Hepatocyte (in vitro differentiated cells): ENCODE results near the gene PLAAT3. TPM values are rescaled to one million over a fixed set of nuclear protein-coding genes. Genes with fewer than 3 reads are reported as not detected.
"Not testable (repeated sequence)": the region's sequence is repeated elsewhere in the genome, so short reads cannot be mapped to it uniquely, and the experiment has no call there.

ENCODE experiments used
- DNase-seq: peaks from one replicate; pipeline ENCODE4 v3.0.0-alpha.2; 2016; ENCODE audit warnings: low spot score
- H2AFZ ChIP-seq: fragments of 200-600 bp; sonication (generic); 2 replicates; pipeline ENCODE4 v1.6.0; 2016; ENCODE audit warnings: antibody characterized with exemption, mild to moderate bottlenecking
- H3K27ac ChIP-seq: fragments of 200-600 bp; sonication (generic); 2 replicates; pipeline ENCODE4 v1.5.1; 2016; ENCODE audit warnings: mild to moderate bottlenecking
- H3K27me3 ChIP-seq: fragments of 200-600 bp; sonication (generic); 2 replicates; pipeline ENCODE4 v1.6.1; 2016
- H3K36me3 ChIP-seq: fragments of 200-600 bp; sonication (generic); replicated peaks from 2 replicates; pipeline ENCODE4 v1.5.1; 2016; ENCODE audit warnings: low read depth; ENCODE audit not compliant: insufficient read depth
- H3K4me1 ChIP-seq: fragments of 200-600 bp; sonication (generic); 2 replicates; pipeline ENCODE4 v1.5.1; 2016; ENCODE audit warnings: mild to moderate bottlenecking, moderate library complexity; ENCODE audit not compliant: insufficient read depth
- H3K4me2 ChIP-seq: fragments of 200-600 bp; sonication (generic); 2 replicates; pipeline ENCODE4 v1.6.0; 2016
- H3K4me3 ChIP-seq: fragments of 200-600 bp; sonication (generic); 2 replicates; pipeline ENCODE4 v1.5.1; 2016; ENCODE audit warnings: mild to moderate bottlenecking
- H3K79me2 ChIP-seq: fragments of 200-600 bp; sonication (generic); 2 replicates; pipeline ENCODE4 v1.6.0; 2017; ENCODE audit warnings: mild to moderate bottlenecking
- H3K9me2 ChIP-seq: fragments of 200-600 bp; sonication (generic); replicated peaks from 2 replicates; pipeline ENCODE4 v1.6.0; 2017; ENCODE audit warnings: mild to moderate bottlenecking; ENCODE audit not compliant: insufficient read depth
- H3K9me3 ChIP-seq: fragments of 200-600 bp; sonication (generic); 2 replicates; pipeline ENCODE4 v1.5.1; 2016; ENCODE audit warnings: low read depth, mild to moderate bottlenecking
- H4K20me1 ChIP-seq: fragments of 200-600 bp; sonication (generic); 2 replicates; pipeline ENCODE4 v1.6.0; 2016; ENCODE audit warnings: mild to moderate bottlenecking; ENCODE audit not compliant: insufficient read depth, poor library complexity, severe bottlenecking
- CTCF ChIP-seq: fragments of 200-600 bp; sonication (generic); IDR thresholded peaks from 2 replicates; pipeline ENCODE4 v1.5.1; 2016; ENCODE audit warnings: antibody characterized with exemption, mild to moderate bottlenecking; ENCODE audit not compliant: poor library complexity
- EZH2 ChIP-seq: fragments of 200-600 bp; sonication (generic); IDR thresholded peaks from 2 replicates; pipeline ENCODE4 v1.6.1; 2016; ENCODE audit warnings: antibody characterized with exemption, mild to moderate bottlenecking, borderline replicate concordance
- EZH2phosphoT487 ChIP-seq: fragments of 200-600 bp; sonication (generic); IDR thresholded peaks from one replicate; pipeline ENCODE4 v1.6.1; 2018; ENCODE audit warnings: antibody characterized with exemption, mild to moderate bottlenecking, low read depth, moderate library complexity; ENCODE audit not compliant: unreplicated experiment, severe bottlenecking
- WGBS: methylation state at CpG from one replicate; pipeline ENCODE4 v1.1.6; 2016; ENCODE audit warnings: low lambda C conversion rate; ENCODE audit errors: missing lambda C conversion rate; 5-methylcytosine and 5-hydroxymethylcytosine counted together
- polyA plus RNA-seq: library from polyadenylated mRNA; unstranded; fragments of >200 nt; fragmentation: Nextera tagmentation; extraction: Ambion mirVana; gene quantifications from 2 replicates; pipeline ENCODE4 v1.2.1, GENCODE V29; 2016
- total RNA-seq: library from RNA; depleted of rRNA; stranded (reverse); fragments of >200 nt; gene quantifications from 2 replicates; pipeline ENCODE4 v1.2.3, GENCODE V29; 2014

The PLAAT3 gene
- total and polyA plus RNA-seq, 2 experiments from 2014 or later = 32.4 to 49.6 TPM

GRCh38 chr11:63549411-63549810 is 64.8 kb downstream of the PLAAT3 start:
- Histone ChIP-seq H3K9me2 (no peaks in the 10 kb centered on the region), H3K4me2 (no peak overlapping the region), H3K4me1 (no peaks in the 10 kb centered on the region), H2AFZ (no peak overlapping the region), H3K36me3 (no peaks in the 10 kb centered on the region), H3K27ac (no peak overlapping the region), H3K4me3 (no peak overlapping the region), H3K79me2 (no peaks in the 10 kb centered on the region), H3K9me3 (no peaks in the 10 kb centered on the region), H4K20me1 (no peaks in the 10 kb centered on the region), H3K27me3 (no peaks in the 10 kb centered on the region)
- no peak for DNase-seq
- TF ChIP-seq EZH2 = no peak
- no peak for TF ChIP-seq EZH2phosphoT487
- no peak for TF ChIP-seq CTCF
- 95% methylated on average over 4 of the region's 4 CpGs for WGBS

- Histone ChIP-seq H3K36me3 (no peaks in the 10 kb centered on the region), H3K27ac (no peak overlapping the region), H3K4me1 (no peaks in the 10 kb centered on the region), H3K79me2 (no peaks in the 10 kb centered on the region), H3K4me2 (no peak overlapping the region), H4K20me1 (no peaks in the 10 kb centered on the region), H3K9me3 (no peaks in the 10 kb centered on the region), H3K27me3 (no peaks in the 10 kb centered on the region), H3K4me3 (no peak overlapping the region), H3K9me2 (no peaks in the 10 kb centered on the region), H2AFZ (no peak overlapping the region)
- WGBS = 76% methylated on average over 4 of the region's 4 CpGs
- DNase-seq = no peak
- no peak for TF ChIP-seq EZH2
- no peak for TF ChIP-seq CTCF
- no peak for TF ChIP-seq EZH2phosphoT487
These were observed 66.1 kb downstream of the PLAAT3 start for GRCh38 chr11:63548178-63548577.

- Histone ChIP-seq H3K4me1 (no peaks in the 10 kb centered on the region), H3K9me2 (no peaks in the 10 kb centered on the region), H3K4me3 (no peak overlapping the region), H2AFZ (no peak overlapping the region), H3K36me3 (no peaks in the 10 kb centered on the region), H3K79me2 (no peaks in the 10 kb centered on the region), H3K9me3 (no peaks in the 10 kb centered on the region), H4K20me1 (no peaks in the 10 kb centered on the region), H3K4me2 (no peak overlapping the region), H3K27me3 (no peaks in the 10 kb centered on the region), H3K27ac (no peak overlapping the region)
- no peak for DNase-seq
- 55% methylated on average over 1 of the region's 1 CpG for WGBS
- no peak for TF ChIP-seq CTCF
- no peak for TF ChIP-seq EZH2
- no peak for TF ChIP-seq EZH2phosphoT487
These were observed 67.2 kb downstream of the PLAAT3 start for GRCh38 chr11:63547061-63547460.

DNA sequence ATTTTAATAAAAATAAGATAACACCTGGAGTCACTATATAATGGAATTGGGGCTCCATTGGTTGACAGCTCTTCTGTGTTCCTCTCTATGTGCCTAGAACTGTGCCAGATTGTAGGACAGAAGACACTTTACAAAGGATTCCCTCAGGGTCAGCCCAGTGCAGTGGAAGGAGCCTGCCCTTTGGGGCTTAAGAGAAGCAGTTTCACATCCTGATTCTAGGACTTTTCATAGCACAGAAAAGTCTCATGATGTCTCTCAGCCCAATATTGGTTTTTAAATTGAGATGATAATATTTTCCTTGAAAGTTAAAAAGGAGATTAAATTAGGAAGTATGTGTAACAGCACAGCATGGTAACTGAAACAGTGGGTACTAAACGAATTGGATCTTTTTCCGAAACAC is 70.5 kb downstream of the PLAAT3 start:
- H3K36me3 ChIP-seq = no peaks in the 10 kb centered on the region
- H3K9me3 ChIP-seq = no peaks in the 10 kb centered on the region
- H3K27ac ChIP-seq = no peak overlapping the region
- TF ChIP-seq CTCF (no peak), EZH2 (no peak), EZH2phosphoT487 (no peak)
- 91% methylated on average over 2 of the region's 2 CpGs for WGBS
- no peak overlapping the region for H2AFZ ChIP-seq
- no peaks in the 10 kb centered on the region for H3K9me2 ChIP-seq
- no peaks in the 10 kb centered on the region for H3K79me2 ChIP-seq
- DNase-seq = no peak
- no peak overlapping the region for H3K4me2 ChIP-seq
- no peaks in the 10 kb centered on the region for H4K20me1 ChIP-seq
- no peaks in the 10 kb centered on the region for H3K27me3 ChIP-seq
- no peak overlapping the region for H3K4me3 ChIP-seq
- H3K4me1 ChIP-seq = no peaks in the 10 kb centered on the region

DNA sequence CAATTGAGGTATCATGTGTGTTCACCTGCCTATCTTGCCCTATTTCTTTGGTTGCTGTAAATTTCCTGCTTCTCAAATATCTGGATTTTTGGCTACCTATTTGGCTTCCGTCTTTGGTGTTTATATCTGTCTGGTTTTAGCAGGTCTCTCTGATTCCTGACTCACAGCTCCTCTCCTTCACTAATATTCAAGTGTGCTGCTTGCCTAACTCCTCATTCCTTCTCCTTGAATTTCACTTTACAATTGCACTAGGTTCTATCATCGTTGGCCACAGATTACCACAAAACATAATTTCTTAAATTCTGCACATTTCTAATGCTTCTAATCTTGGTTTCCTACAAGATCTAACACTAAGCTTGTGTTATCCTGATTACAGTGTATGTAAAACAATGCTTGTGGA is 71.7 kb downstream of the PLAAT3 start:
- WGBS = 83% methylated on average over 2 of the region's 2 CpGs
- not testable (repeated sequence) for H3K36me3 ChIP-seq, H3K27me3 ChIP-seq, H3K9me2 ChIP-seq, H3K9me3 ChIP-seq, H2AFZ ChIP-seq, H3K4me3 ChIP-seq, DNase-seq, H3K79me2 ChIP-seq, H3K4me1 ChIP-seq, H3K4me2 ChIP-seq, H4K20me1 ChIP-seq, H3K27ac ChIP-seq
